Measurements from ENCODE around the gene HTR3B.
"Not testable (repeated sequence)": the region's sequence is repeated elsewhere in the genome, so short reads cannot be mapped to it uniquely, and the experiment has no call there.

The HTR3B gene

GRCh38 chr11:113885897-113886296 is 18.7 kb upstream of the HTR3B start:
- DNase-seq: no peak

- DNase-seq: no peak
These were observed 15.7 kb upstream of the HTR3B start for GRCh38 chr11:113888848-113889247.

- DNase-seq: no peak
These were observed 10.1 kb upstream of the HTR3B start for GRCh38 chr11:113894421-113894996.

GRCh38 chr11:113895367-113896155 is 9.0 kb upstream of the HTR3B start:
- DNase-seq: peak; percentile 37

- DNase-seq: no peak
These were observed 8.3 kb upstream of the HTR3B start for GRCh38 chr11:113896156-113896879.

- DNase-seq: no peak
These were observed 3.5 kb upstream of the HTR3B start for GRCh38 chr11:113901141-113901540.

- DNase-seq: peak; percentile 30
These were observed 1.4 kb downstream of the HTR3B start for GRCh38 chr11:113906038-113906437.

- no peak for DNase-seq
These were observed 1.9 kb downstream of the HTR3B start for GRCh38 chr11:113906516-113906915.

- DNase-seq: no peak
These were observed 2.6 kb downstream of the HTR3B start for GRCh38 chr11:113907152-113907551.

- no peak for DNase-seq
These were observed 3.1 kb downstream of the HTR3B start for GRCh38 chr11:113907681-113908080.

GRCh38 chr11:113908098-113908497 is 3.5 kb downstream of the HTR3B start:
- DNase-seq: no peak

- not testable (repeated sequence) for DNase-seq
These were observed 6.9 kb downstream of the HTR3B start for GRCh38 chr11:113911491-113911890.

- DNase-seq: no peak
These were observed 19.0 kb downstream of the HTR3B start for GRCh38 chr11:113923572-113923971.

GRCh38 chr11:113926273-113927197 is 21.9 kb downstream of the HTR3B start:
- no peak for DNase-seq

GRCh38 chr11:113928311-113928710 is 23.7 kb downstream of the HTR3B start:
- no peak for DNase-seq

- DNase-seq: no peak
These were observed 28.2 kb downstream of the HTR3B start for GRCh38 chr11:113932788-113933187.

- DNase-seq: not testable (repeated sequence)
These were observed 29.6 kb downstream of the HTR3B start for GRCh38 chr11:113934193-113934592.

- DNase-seq: peak; percentile 58
These were observed 30.2 kb downstream of the HTR3B start for GRCh38 chr11:113934761-113935160.

- DNase-seq: no peak
These were observed 31.3 kb downstream of the HTR3B start for GRCh38 chr11:113935858-113936257.

- DNase-seq: no peak
These were observed 33.3 kb downstream of the HTR3B start for GRCh38 chr11:113937918-113938317.

- DNase-seq: no peak
These were observed 37.7 kb downstream of the HTR3B start for GRCh38 chr11:113942256-113942655.

GRCh38 chr11:113946162-113946561 is 41.6 kb downstream of the HTR3B start:
- DNase-seq: not testable (repeated sequence)

- DNase-seq: no peak
These were observed 43.4 kb downstream of the HTR3B start for GRCh38 chr11:113947994-113948393.
